HepG2 (cell line): ENCODE data around the gene PEMT. TPM values are rescaled to one million over a fixed set of nuclear protein-coding genes. Genes with fewer than 3 reads are reported as not detected.

ENCODE experiments used
- HNF4A ChIP-seq: sonication (generic); formaldehyde crosslinking; IDR thresholded peaks from 2 replicates; pipeline ENCODE4 v1.4.0; 2020; ENCODE audit warnings: missing genetic modification reagents
- LRRFIP1 ChIP-seq: sonication (generic); formaldehyde crosslinking; conservative IDR thresholded peaks from 2 replicates; pipeline ENCODE4 v1.4.0; 2020; ENCODE audit warnings: missing genetic modification reagents
- NFIC ChIP-seq: IDR thresholded peaks from 2 replicates; pipeline ENCODE4 v1.6.1; 2012; ENCODE audit warnings: mild to moderate bottlenecking, low read length, inconsistent platforms
- NONO ChIP-seq, 2 experiments: fragments of 450-650 bp in 1 of 2; sonication (generic) in 1 of 2; formaldehyde crosslinking in 1 of 2; IDR thresholded peaks in 1 of 2; conservative IDR thresholded peaks in 1 of 2; 2 replicates each; pipeline versions ENCODE4 v1.6.1 to v1.8.0; 2017 to 2022; ENCODE audit warnings: mild to moderate bottlenecking in 1 of 2, missing genetic modification reagents in 1 of 2, moderate library complexity in 1 of 2
- PCBP1 ChIP-seq: fragments of 200-400 bp; formaldehyde crosslinking; IDR thresholded peaks from 2 replicates; pipeline ENCODE4 v1.6.1; 2017; ENCODE audit warnings: mild to moderate bottlenecking, low read depth, low read length, borderline replicate concordance
- SPEN ChIP-seq: sonication (generic); formaldehyde crosslinking; IDR thresholded peaks from 2 replicates; pipeline ENCODE4 v1.5.1; 2020; ENCODE audit warnings: low read depth, mild to moderate bottlenecking, missing genetic modification reagents
- TCF7 ChIP-seq: sonication (generic); IDR thresholded peaks from 2 replicates; pipeline ENCODE4 v1.6.1; 2016; ENCODE audit warnings: antibody characterized with exemption, low read depth
- ZNF280D ChIP-seq: sonication (generic); formaldehyde crosslinking; IDR thresholded peaks from 2 replicates; pipeline ENCODE4 v1.5.1; 2020; ENCODE audit warnings: mild to moderate bottlenecking, missing genetic modification reagents
- ZNF292 ChIP-seq: sonication (generic); formaldehyde crosslinking; IDR thresholded peaks from 2 replicates; pipeline ENCODE4 v1.8.1; 2022; ENCODE audit warnings: mild to moderate bottlenecking, low read depth, missing genetic modification reagents, borderline replicate concordance
- ZNF317 ChIP-seq: sonication (generic); formaldehyde crosslinking; IDR thresholded peaks from 2 replicates; pipeline ENCODE4 v1.5.0; 2020; ENCODE audit warnings: mild to moderate bottlenecking, missing genetic modification reagents
- ZNF543 ChIP-seq: sonication (generic); formaldehyde crosslinking; IDR thresholded peaks from 2 replicates; pipeline ENCODE4 v1.4.0; 2020; ENCODE audit warnings: mild to moderate bottlenecking, missing genetic modification reagents
- ZNF660 ChIP-seq: sonication (generic); formaldehyde crosslinking; IDR thresholded peaks from 2 replicates; pipeline ENCODE4 v1.5.1; 2020; ENCODE audit warnings: mild to moderate bottlenecking, low read depth, missing genetic modification reagents, borderline replicate concordance
- ZNF724P ChIP-seq: sonication (generic); formaldehyde crosslinking; IDR thresholded peaks from 2 replicates; pipeline ENCODE4 v1.8.0; 2022; ENCODE audit warnings: missing genetic modification reagents, borderline replicate concordance
- ZSCAN29 ChIP-seq: sonication (generic); formaldehyde crosslinking; conservative IDR thresholded peaks from 2 replicates; pipeline ENCODE4 v1.4.0; 2020; ENCODE audit warnings: mild to moderate bottlenecking, missing genetic modification reagents
- polyA plus RNA-seq, 8 experiments: library from polyadenylated mRNA; depleted of rRNA in 3 of 8; stranded (reverse) in 7 of 8; unstranded in 1 of 8; fragments of >200 nt; fragmentation: Illumina TruSeq in 4 of 8; extraction: Trizol in 4 of 8; gene quantifications; 2 replicates each; pipeline versions ENCODE4 v1.2.1 to v1.2.3, GENCODE V29; 2011 to 2016; ENCODE audit warnings: low read depth in 4 of 8, missing spikeins in 1 of 8, mixed read lengths in 1 of 8; ENCODE audit not compliant: insufficient read depth in 1 of 8
- total RNA-seq, 5 experiments: library from RNA; depleted of rRNA; stranded (reverse); fragments of >200 nt; fragmentation: Illumina TruSeq; extraction: Trizol; gene quantifications; 2 replicates each; pipeline ENCODE4 v1.2.3, GENCODE V29; 2016; ENCODE audit warnings: low read depth in 1 of 5
- TF ChIP-seq, protein P1 (sequence below): sonication (generic); formaldehyde crosslinking; IDR thresholded peaks from 2 replicates; pipeline ENCODE4 v1.4.0; 2020; ENCODE audit warnings: missing genetic modification reagents, borderline replicate concordance
- TF ChIP-seq, protein P2 (sequence below): IDR thresholded peaks from 2 replicates; pipeline ENCODE4 v1.6.1; 2016; ENCODE audit warnings: mild to moderate bottlenecking

The PEMT gene
- total and polyA plus RNA-seq, 2 of the 13 experiments (the other 11 are each of a cell fraction or from before 2014, with no cell fraction given) = 31.7 to 43.6 TPM

DNA sequence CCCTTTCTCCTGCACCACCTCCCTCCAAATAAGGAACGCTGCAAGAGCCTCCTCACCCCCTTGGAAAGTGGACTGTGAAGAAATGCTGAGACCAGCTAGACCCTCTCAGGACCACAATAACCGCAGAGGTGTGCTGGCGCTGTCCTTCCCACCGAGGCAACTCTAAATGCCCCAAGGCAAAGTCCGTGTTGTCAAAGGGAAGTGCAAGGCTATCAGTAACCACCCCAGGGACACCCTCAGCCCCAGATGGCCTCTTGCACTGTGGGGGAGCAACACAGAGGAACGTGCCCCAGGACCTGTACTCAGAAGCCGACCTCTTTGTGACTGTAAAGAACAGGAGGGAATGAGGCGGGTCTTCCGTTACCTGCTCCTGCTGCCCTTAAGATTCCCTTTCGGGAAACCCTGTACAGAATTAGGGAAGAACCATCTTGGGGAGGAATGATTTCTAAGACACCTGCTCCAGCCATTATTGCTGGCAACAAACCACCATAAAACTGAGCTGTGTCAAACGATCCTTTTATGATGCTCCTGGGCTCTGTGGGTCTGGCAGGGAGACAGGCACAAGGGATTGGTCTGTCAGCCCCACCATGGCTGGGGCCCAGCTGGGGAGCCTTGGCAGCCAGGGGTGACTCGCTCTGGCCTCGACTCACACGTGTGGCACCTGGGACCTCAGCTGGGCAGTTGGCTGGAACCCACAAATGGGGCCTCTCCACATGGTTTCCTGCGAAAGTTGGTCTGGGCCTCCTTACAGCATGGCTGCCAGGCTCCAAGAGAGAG, 129.3 kb downstream of the PEMT start (continued):
- TF ChIP-seq, protein P1, sequence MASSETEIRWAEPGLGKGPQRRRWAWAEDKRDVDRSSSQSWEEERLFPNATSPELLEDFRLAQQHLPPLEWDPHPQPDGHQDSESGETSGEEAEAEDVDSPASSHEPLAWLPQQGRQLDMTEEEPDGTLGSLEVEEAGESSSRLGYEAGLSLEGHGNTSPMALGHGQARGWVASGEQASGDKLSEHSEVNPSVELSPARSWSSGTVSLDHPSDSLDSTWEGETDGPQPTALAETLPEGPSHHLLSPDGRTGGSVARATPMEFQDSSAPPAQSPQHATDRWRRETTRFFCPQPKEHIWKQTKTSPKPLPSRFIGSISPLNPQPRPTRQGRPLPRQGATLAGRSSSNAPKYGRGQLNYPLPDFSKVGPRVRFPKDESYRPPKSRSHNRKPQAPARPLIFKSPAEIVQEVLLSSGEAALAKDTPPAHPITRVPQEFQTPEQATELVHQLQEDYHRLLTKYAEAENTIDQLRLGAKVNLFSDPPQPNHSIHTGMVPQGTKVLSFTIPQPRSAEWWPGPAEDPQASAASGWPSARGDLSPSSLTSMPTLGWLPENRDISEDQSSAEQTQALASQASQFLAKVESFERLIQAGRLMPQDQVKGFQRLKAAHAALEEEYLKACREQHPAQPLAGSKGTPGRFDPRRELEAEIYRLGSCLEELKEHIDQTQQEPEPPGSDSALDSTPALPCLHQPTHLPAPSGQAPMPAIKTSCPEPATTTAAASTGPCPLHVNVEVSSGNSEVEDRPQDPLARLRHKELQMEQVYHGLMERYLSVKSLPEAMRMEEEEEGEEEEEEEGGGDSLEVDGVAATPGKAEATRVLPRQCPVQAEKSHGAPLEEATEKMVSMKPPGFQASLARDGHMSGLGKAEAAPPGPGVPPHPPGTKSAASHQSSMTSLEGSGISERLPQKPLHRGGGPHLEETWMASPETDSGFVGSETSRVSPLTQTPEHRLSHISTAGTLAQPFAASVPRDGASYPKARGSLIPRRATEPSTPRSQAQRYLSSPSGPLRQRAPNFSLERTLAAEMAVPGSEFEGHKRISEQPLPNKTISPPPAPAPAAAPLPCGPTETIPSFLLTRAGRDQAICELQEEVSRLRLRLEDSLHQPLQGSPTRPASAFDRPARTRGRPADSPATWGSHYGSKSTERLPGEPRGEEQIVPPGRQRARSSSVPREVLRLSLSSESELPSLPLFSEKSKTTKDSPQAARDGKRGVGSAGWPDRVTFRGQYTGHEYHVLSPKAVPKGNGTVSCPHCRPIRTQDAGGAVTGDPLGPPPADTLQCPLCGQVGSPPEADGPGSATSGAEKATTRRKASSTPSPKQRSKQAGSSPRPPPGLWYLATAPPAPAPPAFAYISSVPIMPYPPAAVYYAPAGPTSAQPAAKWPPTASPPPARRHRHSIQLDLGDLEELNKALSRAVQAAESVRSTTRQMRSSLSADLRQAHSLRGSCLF (CRISPR knock-in tag) = no peak
- no peak for TF ChIP-seq PCBP1
- no peak for TF ChIP-seq ZNF543 (CRISPR knock-in tag)
- no peak for TF ChIP-seq ZNF660
- TF ChIP-seq NONO (IDR thresholded peaks at IDR 0.05) = no peak
- peak; percentile 87 for TF ChIP-seq NONO (CRISPR knock-in tag; conservative IDR thresholded peaks at IDR 0.05)
- no peak for TF ChIP-seq NFIC
- peak; percentile 69; the same call in 1 of the 2 replicates for TF ChIP-seq ZNF280D (CRISPR knock-in tag)
- no peak for TF ChIP-seq ZNF317 (CRISPR knock-in tag)
- TF ChIP-seq, protein P2, sequence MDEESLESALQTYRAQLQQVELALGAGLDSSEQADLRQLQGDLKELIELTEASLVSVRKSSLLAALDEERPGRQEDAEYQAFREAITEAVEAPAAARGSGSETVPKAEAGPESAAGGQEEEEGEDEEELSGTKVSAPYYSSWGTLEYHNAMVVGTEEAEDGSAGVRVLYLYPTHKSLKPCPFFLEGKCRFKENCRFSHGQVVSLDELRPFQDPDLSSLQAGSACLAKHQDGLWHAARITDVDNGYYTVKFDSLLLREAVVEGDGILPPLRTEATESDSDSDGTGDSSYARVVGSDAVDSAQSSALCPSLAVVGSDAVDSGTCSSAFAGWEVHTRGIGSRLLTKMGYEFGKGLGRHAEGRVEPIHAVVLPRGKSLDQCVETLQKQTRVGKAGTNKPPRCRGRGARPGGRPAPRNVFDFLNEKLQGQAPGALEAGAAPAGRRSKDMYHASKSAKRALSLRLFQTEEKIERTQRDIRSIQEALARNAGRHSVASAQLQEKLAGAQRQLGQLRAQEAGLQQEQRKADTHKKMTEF (CRISPR knock-in tag) = peak; percentile 69
- TF ChIP-seq LRRFIP1 (CRISPR knock-in tag) = no peak
- peak; percentile 54; the same call in 1 of the 2 replicates for TF ChIP-seq TCF7
- TF ChIP-seq SPEN = 0 out of 2 replicates have a peak, but pooled peaks have one; percentile 35
- TF ChIP-seq ZNF724P (CRISPR knock-in tag) = 0 out of 2 replicates have a peak, but pooled peaks have one; percentile 33
- TF ChIP-seq ZSCAN29 (CRISPR knock-in tag) = no peak
- TF ChIP-seq ZNF292 (CRISPR knock-in tag) = peak; percentile 59; the same call in 1 of the 2 replicates
- TF ChIP-seq HNF4A (CRISPR knock-in tag) = peak; percentile 92
